ENCODE data around the gene PMVK.

- TF ChIP-seq POLR2AphosphoS5 (IDR thresholded peaks at IDR 0.05; ENCODE audit: low read depth, low read length) (no peak), RXRA (IDR thresholded peaks at IDR 0.05; ENCODE audit: insufficient read depth, low read depth, low read length) (no peak), CTCF (IDR thresholded peaks at IDR 0.05; ENCODE audit: control extremely low read depth in 1 of 3, insufficient read depth in 1 of 3, low read depth in 1 of 3, low read length in 3 of 3) (no peak), JUND (IDR thresholded peaks at IDR 0.05; ENCODE audit: low read length) (no peak), ATF2 (IDR thresholded peaks at IDR 0.05; ENCODE audit: low read length) (no peak), POLR2A (IDR thresholded peaks at IDR 0.05; ENCODE audit: control extremely low read depth in 1 of 2, low read depth in 2 of 2, low read length in 2 of 2) (no peak), RAD21 (IDR thresholded peaks at IDR 0.05 in 1 of 2, conservative IDR thresholded peaks at IDR 0.05 in 1 of 2; ENCODE audit: low read depth in 2 of 2, low read length in 2 of 2) (no peak)
Observed at GRCh38 chr1:154902938-154903566, 33.5 kb downstream of the PMVK start.

All from H1 (cell line).